Breast epithelium (tissue), 4 donors: ENCODE data around the gene SGCA. TPM values are rescaled to one million over a fixed set of nuclear protein-coding genes. Genes with fewer than 3 reads are reported as not detected.

Source experiments
- DNase-seq, 2 donors: peaks; one replicate each; pipeline ENCODE4 v3.0.0-alpha.2; 2019; ENCODE audit warnings: low spot score in 2 of 2
- H3K27ac ChIP-seq, 2 donors: fragments of 200-600 bp; sonication (generic) in 1 of 2; one replicate each; pipeline ENCODE4 v1.5.1; 2016 to 2019; ENCODE audit warnings: mild to moderate bottlenecking in 1 of 2
- H3K27me3 ChIP-seq, 2 donors: fragments of 200-600 bp; sonication (generic) in 1 of 2; one replicate each; pipeline versions ENCODE4 v1.5.1 to v1.6.0; 2017 to 2019; ENCODE audit warnings: control low read depth in 1 of 2, mild to moderate bottlenecking in 1 of 2
- H3K36me3 ChIP-seq: fragments of 200-600 bp; one replicate; pipeline ENCODE4 v1.5.1; 2019
- H3K4me1 ChIP-seq, 2 donors: fragments of 200-600 bp; sonication (generic); one replicate each; pipeline ENCODE4 v1.5.1; 2016 to 2019; ENCODE audit warnings: control low read depth in 1 of 2
- H3K4me3 ChIP-seq, 3 donors: fragments of 200-600 bp; sonication (generic); 1 replicate in 2 of 3; 2 replicates in 1 of 3; pipeline ENCODE4 v1.5.1; 2016 to 2019; ENCODE audit warnings: mild to moderate bottlenecking in 3 of 3, moderate library complexity in 2 of 3
- H3K9me3 ChIP-seq, 2 donors: fragments of 200-600 bp; sonication (generic) in 1 of 2; one replicate each; pipeline ENCODE4 v1.5.1; 2016 to 2019; ENCODE audit warnings: control low read depth in 1 of 2
- POLR2A ChIP-seq: fragments of 450-650 bp; IDR thresholded peaks from one replicate; pipeline ENCODE4 v1.6.1; 2016; ENCODE audit warnings: antibody characterized with exemption, mild to moderate bottlenecking, moderate library complexity
- POLR2AphosphoS5 ChIP-seq, 3 donors: sonication (generic); formaldehyde crosslinking; IDR thresholded peaks; one replicate each; pipeline ENCODE4 v1.6.1; 2017; ENCODE audit warnings: antibody characterized with exemption in 3 of 3
- intact Hi-C: fragments of 100-400 bp; cut with DNase I; formaldehyde crosslinking; loops from one replicate; pipeline ENCODE4 v1.15.1; 2023; ENCODE audit warnings: low total_unique reads
- total RNA-seq, 3 donors: library from RNA; depleted of rRNA; stranded (reverse); fragments of >200 nt; gene quantifications; one replicate each; pipeline ENCODE4 v1.1.0, GENCODE V29; 2016
- TF ChIP-seq, protein P1 (sequence below), 3 donors: fragments of 450-650 bp; IDR thresholded peaks; one replicate each; pipeline ENCODE4 v1.5.1; 2016 to 2017; ENCODE audit warnings: antibody characterized with exemption in 3 of 3, mild to moderate bottlenecking in 3 of 3, moderate library complexity in 3 of 3

The SGCA gene
- total RNA-seq, 3 donors from 2014 or later = 0.33 to 2.6 (median 0.73) TPM

DNA sequence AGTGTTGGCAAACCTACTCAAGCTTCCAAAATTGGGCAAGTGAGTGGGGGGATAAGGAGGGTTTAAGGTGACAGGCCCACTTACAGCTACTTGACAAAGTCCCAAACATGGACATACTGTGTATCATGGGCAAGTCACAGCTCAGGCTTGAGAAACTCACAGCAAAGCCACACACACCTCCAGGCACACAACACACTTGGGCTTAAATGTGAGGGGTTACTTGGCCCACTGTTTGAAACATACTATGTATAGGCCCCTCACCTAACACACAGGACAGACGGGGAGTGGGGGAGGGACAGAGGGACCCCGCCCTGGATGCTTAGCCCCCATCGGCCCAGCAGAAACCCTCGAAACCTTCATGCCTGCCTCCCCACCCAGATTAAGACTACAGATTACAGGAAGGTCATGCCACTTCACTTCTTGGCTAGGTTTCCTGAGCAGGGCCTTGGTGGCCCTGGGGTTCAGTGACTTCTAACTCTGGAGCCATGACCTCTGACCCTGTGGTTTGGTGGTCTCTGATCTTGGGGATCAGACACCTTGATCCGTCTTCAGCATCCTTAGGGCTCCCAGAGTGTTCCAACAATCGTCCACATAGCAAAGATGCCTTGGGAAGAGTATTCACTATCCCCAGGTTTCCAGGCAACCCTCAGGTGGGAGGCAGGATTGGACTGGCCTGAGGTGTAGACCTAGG lies 33.6 kb upstream of the SGCA start:
- no peaks in the 10 kb centered on the region for H3K36me3 ChIP-seq
- intact Hi-C loops = no loop called here
- H3K4me1 ChIP-seq = peaks cover 0 to 10% of the 10 kb centered on the region in 2 donors
- H3K4me3 ChIP-seq = no peak overlapping the region
- no peak for DNase-seq
- no peak overlapping the region for H3K27ac ChIP-seq
- peaks cover 8 to 9% of the 10 kb centered on the region in 2 donors for H3K27me3 ChIP-seq
- H3K9me3 ChIP-seq = no peaks in the 10 kb centered on the region
- TF ChIP-seq POLR2A (no peak), POLR2AphosphoS5 (IDR thresholded peaks at IDR 0.05) (no peak)
- TF ChIP-seq, protein P1, sequence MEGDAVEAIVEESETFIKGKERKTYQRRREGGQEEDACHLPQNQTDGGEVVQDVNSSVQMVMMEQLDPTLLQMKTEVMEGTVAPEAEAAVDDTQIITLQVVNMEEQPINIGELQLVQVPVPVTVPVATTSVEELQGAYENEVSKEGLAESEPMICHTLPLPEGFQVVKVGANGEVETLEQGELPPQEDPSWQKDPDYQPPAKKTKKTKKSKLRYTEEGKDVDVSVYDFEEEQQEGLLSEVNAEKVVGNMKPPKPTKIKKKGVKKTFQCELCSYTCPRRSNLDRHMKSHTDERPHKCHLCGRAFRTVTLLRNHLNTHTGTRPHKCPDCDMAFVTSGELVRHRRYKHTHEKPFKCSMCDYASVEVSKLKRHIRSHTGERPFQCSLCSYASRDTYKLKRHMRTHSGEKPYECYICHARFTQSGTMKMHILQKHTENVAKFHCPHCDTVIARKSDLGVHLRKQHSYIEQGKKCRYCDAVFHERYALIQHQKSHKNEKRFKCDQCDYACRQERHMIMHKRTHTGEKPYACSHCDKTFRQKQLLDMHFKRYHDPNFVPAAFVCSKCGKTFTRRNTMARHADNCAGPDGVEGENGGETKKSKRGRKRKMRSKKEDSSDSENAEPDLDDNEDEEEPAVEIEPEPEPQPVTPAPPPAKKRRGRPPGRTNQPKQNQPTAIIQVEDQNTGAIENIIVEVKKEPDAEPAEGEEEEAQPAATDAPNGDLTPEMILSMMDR (IDR thresholded peaks at IDR 0.05) = no peak

DNA sequence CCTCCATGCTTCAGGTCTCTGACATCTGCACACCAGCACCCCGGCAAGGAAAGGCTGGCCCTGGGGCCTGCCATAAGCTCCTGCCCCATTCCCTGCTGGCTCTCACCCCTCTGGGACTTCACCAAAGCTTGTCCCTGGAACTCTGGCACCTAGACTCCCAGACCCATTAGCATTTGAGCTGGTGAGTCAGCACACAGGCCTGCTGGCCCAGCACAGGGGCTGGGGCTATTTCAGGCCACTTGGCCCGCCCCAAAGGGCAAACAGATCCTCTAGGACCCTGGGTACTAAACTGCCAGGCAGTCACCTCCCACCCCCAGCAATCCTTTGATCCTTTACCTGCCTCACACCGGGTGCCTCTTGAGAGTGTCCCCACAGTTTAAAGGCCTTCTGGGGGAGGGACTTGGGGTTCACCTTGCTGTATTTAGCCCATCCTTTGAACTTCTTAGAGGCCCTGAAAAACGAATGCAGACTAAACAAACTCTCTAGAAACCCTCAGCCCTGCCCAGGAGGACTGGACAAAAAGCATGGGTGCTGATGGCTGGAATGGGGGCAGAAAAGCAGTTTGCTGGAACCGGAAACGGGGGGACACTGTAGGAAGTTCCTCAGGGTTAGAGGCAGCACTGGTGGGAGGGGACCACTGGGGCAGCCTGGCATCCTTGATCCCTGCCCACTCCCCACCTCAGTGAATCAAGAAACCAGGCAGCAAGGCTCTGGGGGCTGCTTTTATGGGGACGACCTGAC lies 32.6 kb upstream of the SGCA start:
- Histone ChIP-seq H3K36me3 (no peaks in the 10 kb centered on the region), H3K27ac (no peak overlapping the region), H3K4me3 (no peak overlapping the region), H3K4me1 (peaks cover 0 to 10% of the 10 kb centered on the region in 2 donors), H3K9me3 (no peaks in the 10 kb centered on the region), H3K27me3 (peaks cover 8 to 9% of the 10 kb centered on the region in 2 donors)
- TF ChIP-seq POLR2A (no peak), POLR2AphosphoS5 (IDR thresholded peaks at IDR 0.05) (no peak)
- TF ChIP-seq, protein P1 (IDR thresholded peaks at IDR 0.05) = no peak
- DNase-seq = no peak
- intact Hi-C loops = no loop called here

DNA sequence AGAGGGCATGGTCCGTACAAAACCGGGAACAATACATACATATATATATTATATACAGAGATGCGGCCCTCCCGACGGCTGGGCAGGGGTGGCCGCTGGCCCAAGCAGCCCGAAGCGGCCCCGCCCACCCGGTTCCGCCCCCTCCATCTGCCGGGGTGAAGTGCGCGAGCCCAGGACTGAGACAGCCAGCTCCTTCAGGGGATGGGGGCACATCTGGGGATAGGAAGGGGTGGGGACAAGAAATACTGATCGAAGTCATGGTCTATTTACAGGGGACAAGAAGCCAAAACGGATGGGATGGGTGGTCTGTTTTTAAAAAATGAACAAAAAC lies 32.1 kb upstream of the SGCA start:
- TF ChIP-seq, protein P1 (IDR thresholded peaks at IDR 0.05) = no peak
- no peak for TF ChIP-seq POLR2A
- no peak for TF ChIP-seq POLR2AphosphoS5 (IDR thresholded peaks at IDR 0.05)
- no peak for DNase-seq
- Histone ChIP-seq H3K27me3 (peaks cover 7 to 8% of the 10 kb centered on the region in 2 donors), H3K9me3 (no peaks in the 10 kb centered on the region), H3K27ac (no peak overlapping the region), H3K4me1 (peaks cover 0 to 10% of the 10 kb centered on the region in 2 donors), H3K36me3 (no peaks in the 10 kb centered on the region), H3K4me3 (no peak overlapping the region)
- intact Hi-C loops = no loop called here

DNA sequence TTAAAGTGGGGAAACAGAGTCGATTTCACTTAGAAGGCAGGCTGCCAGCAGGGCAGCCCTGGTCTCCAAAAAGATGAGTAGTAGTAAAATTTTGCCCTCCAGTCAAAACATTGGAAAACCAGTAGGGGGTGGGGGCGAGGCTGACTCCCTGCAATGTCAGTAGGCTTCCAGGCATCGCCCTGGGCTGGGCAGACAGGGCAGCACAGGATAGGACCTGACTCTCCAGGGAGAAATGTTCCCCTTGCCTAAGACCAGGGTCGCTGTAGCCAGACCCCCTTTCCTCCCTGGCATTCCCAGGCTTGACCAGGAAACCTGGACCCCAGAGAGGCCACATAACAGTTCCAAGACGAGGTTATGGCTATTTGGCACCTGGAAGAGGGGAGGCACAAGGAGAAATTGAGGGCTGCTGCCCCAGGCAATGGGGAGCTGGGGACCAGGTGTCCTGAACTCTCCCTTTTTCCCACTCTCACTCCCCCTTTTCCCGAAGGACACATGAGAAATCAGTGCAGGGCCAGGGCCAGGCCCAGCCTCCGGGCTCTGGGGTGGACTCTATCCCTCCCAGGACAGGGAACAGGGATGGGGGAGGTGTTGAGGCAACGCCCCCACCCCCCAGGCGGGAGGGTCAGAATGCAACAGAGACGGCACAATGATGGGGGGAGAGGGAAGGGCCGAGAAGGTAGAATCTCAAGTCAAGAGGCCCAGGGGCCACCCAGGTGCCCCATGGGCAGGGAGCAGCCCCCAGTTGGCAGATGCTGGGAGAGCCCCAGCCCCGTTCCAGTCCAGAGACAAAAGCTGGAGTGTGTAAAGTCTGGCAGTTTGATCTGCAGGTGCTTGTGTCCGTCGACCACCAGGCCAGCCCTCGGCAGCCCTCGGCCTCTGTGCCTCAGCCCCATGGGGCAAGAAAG lies 31.3 kb upstream of the SGCA start:
- no peak for DNase-seq
- H3K4me3 ChIP-seq = no peak overlapping the region
- H3K4me1 ChIP-seq = peaks cover 0 to 9% of the 10 kb centered on the region in 2 donors
- no peak overlapping the region for H3K27ac ChIP-seq
- H3K9me3 ChIP-seq = no peaks in the 10 kb centered on the region
- intact Hi-C loops = no loop called here
- peaks cover 0 to 4% of the 10 kb centered on the region in 2 donors for H3K27me3 ChIP-seq
- TF ChIP-seq, protein P1 (IDR thresholded peaks at IDR 0.05) = no peak
- TF ChIP-seq POLR2AphosphoS5 (IDR thresholded peaks at IDR 0.05) (no peak), POLR2A (no peak)
- no peaks in the 10 kb centered on the region for H3K36me3 ChIP-seq
